Neural progenitor cell (in vitro differentiated cells): ENCODE results near the gene HERC3.

Source experiments
- EZH2phosphoT487 ChIP-seq: fragments of 200-600 bp; sonication (generic); IDR thresholded peaks from 2 replicates; pipeline ENCODE4 v1.6.1; 2017; ENCODE audit warnings: antibody characterized with exemption
- TF ChIP-seq, protein P1 (sequence below): fragments of 200-600 bp; sonication (generic); IDR thresholded peaks from 2 replicates; pipeline ENCODE4 v1.5.1; 2017; ENCODE audit warnings: antibody characterized with exemption, mild to moderate bottlenecking

GRCh38 chr4:88629826-88630225 is 37.5 kb downstream of the HERC3 start:
- TF ChIP-seq, protein P1, sequence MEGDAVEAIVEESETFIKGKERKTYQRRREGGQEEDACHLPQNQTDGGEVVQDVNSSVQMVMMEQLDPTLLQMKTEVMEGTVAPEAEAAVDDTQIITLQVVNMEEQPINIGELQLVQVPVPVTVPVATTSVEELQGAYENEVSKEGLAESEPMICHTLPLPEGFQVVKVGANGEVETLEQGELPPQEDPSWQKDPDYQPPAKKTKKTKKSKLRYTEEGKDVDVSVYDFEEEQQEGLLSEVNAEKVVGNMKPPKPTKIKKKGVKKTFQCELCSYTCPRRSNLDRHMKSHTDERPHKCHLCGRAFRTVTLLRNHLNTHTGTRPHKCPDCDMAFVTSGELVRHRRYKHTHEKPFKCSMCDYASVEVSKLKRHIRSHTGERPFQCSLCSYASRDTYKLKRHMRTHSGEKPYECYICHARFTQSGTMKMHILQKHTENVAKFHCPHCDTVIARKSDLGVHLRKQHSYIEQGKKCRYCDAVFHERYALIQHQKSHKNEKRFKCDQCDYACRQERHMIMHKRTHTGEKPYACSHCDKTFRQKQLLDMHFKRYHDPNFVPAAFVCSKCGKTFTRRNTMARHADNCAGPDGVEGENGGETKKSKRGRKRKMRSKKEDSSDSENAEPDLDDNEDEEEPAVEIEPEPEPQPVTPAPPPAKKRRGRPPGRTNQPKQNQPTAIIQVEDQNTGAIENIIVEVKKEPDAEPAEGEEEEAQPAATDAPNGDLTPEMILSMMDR = no peak
- no peak for TF ChIP-seq EZH2phosphoT487
